BLaER1 (cell line): Measurements from ENCODE around the gene GABARAPL1.
"Not testable (repeated sequence)": the region's sequence is repeated elsewhere in the genome, so short reads cannot be mapped to it uniquely, and the experiment has no call there.

ENCODE experiments used
- H3K27ac ChIP-seq: shearing (Covaris generic); formaldehyde crosslinking; 2 replicates; pipeline ENCODE4 v1.8.1; 2022
- H3K27me3 ChIP-seq: shearing (Covaris generic); formaldehyde crosslinking; 2 replicates; pipeline ENCODE4 v1.8.1; 2022
- H3K36me3 ChIP-seq: shearing (Covaris generic); formaldehyde crosslinking; 2 replicates; pipeline ENCODE4 v1.8.1; 2022
- H3K4me1 ChIP-seq: shearing (Covaris generic); formaldehyde crosslinking; 2 replicates; pipeline ENCODE4 v1.8.1; 2022
- H3K4me2 ChIP-seq: shearing (Covaris generic); formaldehyde crosslinking; 2 replicates; pipeline ENCODE4 v1.8.1; 2022
- H3K4me3 ChIP-seq: shearing (Covaris generic); formaldehyde crosslinking; 2 replicates; pipeline ENCODE4 v1.8.1; 2022
- H3K9ac ChIP-seq: shearing (Covaris generic); formaldehyde crosslinking; 2 replicates; pipeline ENCODE4 v1.8.1; 2022
- H3K9me3 ChIP-seq: shearing (Covaris generic); formaldehyde crosslinking; 2 replicates; pipeline ENCODE4 v1.8.1; 2022
- H4K20me1 ChIP-seq: shearing (Covaris generic); formaldehyde crosslinking; 2 replicates; pipeline ENCODE4 v1.8.1; 2022
- Cebpa-rat ChIP-seq: shearing (Covaris generic); IDR thresholded peaks from 2 replicates; pipeline ENCODE4 v1.8.1; 2022

GABARAPL1 gene

GRCh38 chr12:10196210-10196609, 16.5 kb upstream of the GABARAPL1 start:
- TF ChIP-seq Cebpa-rat, result no peak
- Histone ChIP-seq H3K36me3 (no peaks in the 10 kb centered on the region), H3K4me3 (no peak overlapping the region), H3K4me2 (peak overlapping the region; percentile 70), H3K27me3 (no peaks in the 10 kb centered on the region), H3K9me3 (no peaks in the 10 kb centered on the region), H4K20me1 (no peaks in the 10 kb centered on the region), H3K27ac (no peak overlapping the region), H3K4me1 (peaks cover 43% of the 10 kb centered on the region), H3K9ac (no peak overlapping the region)

GRCh38 chr12:10197879-10198278, 14.8 kb upstream of the GABARAPL1 start:
- Histone ChIP-seq H3K4me2 (no peak overlapping the region), H3K4me3 (no peak overlapping the region), H3K27ac (no peak overlapping the region; the same call in 1 of the 2 replicates), H4K20me1 (no peaks in the 10 kb centered on the region), H3K36me3 (no peaks in the 10 kb centered on the region), H3K9ac (no peak overlapping the region), H3K4me1 (peaks cover 43% of the 10 kb centered on the region), H3K27me3 (no peaks in the 10 kb centered on the region), H3K9me3 (no peaks in the 10 kb centered on the region)
- no peak for TF ChIP-seq Cebpa-rat

GRCh38 chr12:10204495-10204894, 8.2 kb upstream of the GABARAPL1 start:
- H3K27me3 ChIP-seq, H3K4me2 ChIP-seq, H3K4me3 ChIP-seq, H3K9ac ChIP-seq, H3K27ac ChIP-seq, H3K36me3 ChIP-seq, H4K20me1 ChIP-seq, H3K4me1 ChIP-seq, H3K9me3 ChIP-seq: not testable (repeated sequence)

DNA sequence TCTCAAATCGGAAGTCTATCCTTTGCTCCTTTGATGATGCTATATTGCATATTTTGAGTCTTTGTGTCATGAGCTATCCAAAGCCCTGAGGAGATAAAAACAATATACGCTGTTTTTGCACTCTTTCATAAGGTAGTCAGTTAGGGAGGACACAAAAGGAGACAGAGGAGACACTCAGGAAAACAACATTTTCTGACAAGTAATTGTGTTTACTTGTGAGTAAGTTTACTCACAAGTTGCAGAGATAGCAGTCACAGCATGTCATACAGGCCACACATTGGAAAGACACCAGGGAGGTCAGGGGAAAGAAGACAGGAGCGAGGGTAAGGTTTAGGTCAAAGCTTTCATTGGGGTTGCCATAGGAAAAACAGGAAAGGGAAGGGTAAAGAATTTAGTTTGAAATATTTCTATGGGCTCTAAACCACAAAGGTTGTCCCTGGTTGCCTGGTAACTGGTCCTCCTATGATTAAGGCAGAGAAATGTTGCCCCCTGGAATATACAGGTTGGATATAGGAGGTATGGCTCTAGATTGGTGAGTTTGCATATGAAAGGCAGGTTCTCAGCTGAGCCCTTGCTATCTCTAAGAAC, 7.4 kb upstream of the GABARAPL1 start:
- no peak overlapping the region for H3K4me3 ChIP-seq
- no peak overlapping the region for H3K4me2 ChIP-seq
- no peak overlapping the region for H3K27ac ChIP-seq

DNA sequence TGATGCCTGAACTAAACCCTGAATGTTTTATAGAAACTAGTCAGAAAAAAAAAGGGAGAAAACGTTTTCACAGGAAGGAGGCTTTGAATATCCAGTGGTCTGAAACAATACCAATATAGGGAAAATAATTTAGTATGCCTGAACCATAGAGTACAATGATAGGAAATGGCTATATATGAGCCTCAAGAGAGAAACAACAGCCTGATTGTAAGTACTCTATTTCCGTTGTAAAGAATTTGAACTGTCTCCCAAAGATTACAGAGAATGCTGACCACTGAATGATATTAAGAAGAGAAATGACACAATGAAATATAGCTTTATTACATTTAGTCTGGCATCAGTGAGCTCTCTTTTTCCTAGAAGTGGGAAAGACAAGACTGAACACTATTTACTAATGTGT, 5.5 kb upstream of the GABARAPL1 start:
- no peak for TF ChIP-seq Cebpa-rat

More for the DNA sequence above, 7.4 kb upstream of the GABARAPL1 start:
- no peaks in the 10 kb centered on the region for H3K9me3 ChIP-seq
- no peaks in the 10 kb centered on the region for H3K36me3 ChIP-seq
- no peaks in the 10 kb centered on the region for H3K4me1 ChIP-seq
- TF ChIP-seq Cebpa-rat, result no peak
- no peaks in the 10 kb centered on the region for H3K27me3 ChIP-seq
- H3K9ac ChIP-seq, result no peak overlapping the region
- no peaks in the 10 kb centered on the region for H4K20me1 ChIP-seq

DNA sequence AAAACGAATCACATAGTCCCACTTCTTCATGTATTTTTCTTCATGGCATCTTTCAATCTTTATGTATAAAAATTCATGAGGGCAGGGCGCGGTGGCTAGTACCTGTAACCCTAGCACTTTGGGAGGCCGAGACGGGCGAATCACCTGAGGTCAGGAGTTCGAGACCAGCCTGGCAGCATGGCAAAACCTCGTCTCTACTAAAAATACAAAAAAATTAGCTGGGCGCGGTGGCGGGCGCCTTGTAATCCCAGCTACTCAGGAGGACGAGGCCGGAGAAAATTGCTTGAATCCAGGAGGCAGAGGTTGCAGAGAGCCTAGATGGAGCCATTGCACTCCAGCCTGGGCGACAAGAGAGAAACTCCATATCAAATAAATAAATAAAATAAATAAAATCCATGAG, 2.5 kb upstream of the GABARAPL1 start:
- H3K4me3 ChIP-seq, result no peak overlapping the region
- no peaks in the 10 kb centered on the region for H3K36me3 ChIP-seq
- H3K27ac ChIP-seq, result no peak overlapping the region
- TF ChIP-seq Cebpa-rat, result no peak
- H4K20me1 ChIP-seq, result 0 out of 2 replicates have a peak, but pooled peaks cover 16% of the 10 kb centered on the region
- no peak overlapping the region for H3K4me2 ChIP-seq
- H3K9ac ChIP-seq, result no peak overlapping the region
- no peaks in the 10 kb centered on the region; the same call in 1 of the 2 replicates for H3K27me3 ChIP-seq
- peaks cover 18% of the 10 kb centered on the region for H3K4me1 ChIP-seq
- H3K9me3 ChIP-seq, result no peaks in the 10 kb centered on the region

More for the DNA sequence above, 5.5 kb upstream of the GABARAPL1 start:
- H3K4me2 ChIP-seq, result no peak overlapping the region
- no peaks in the 10 kb centered on the region for H3K36me3 ChIP-seq
- H3K9ac ChIP-seq, result no peak overlapping the region
- H3K4me3 ChIP-seq, result no peak overlapping the region
- H3K27ac ChIP-seq, result no peak overlapping the region
- H4K20me1 ChIP-seq, result no peaks in the 10 kb centered on the region
- H3K27me3 ChIP-seq, result no peaks in the 10 kb centered on the region
- no peaks in the 10 kb centered on the region for H3K4me1 ChIP-seq
- H3K9me3 ChIP-seq, result no peaks in the 10 kb centered on the region

- Histone ChIP-seq H3K27ac (no peak overlapping the region), H3K4me2 (no peak overlapping the region), H3K27me3 (no peaks in the 10 kb centered on the region; the same call in 1 of the 2 replicates), H3K4me3 (no peak overlapping the region), H3K9ac (no peak overlapping the region), H3K4me1 (peaks cover 20% of the 10 kb centered on the region), H4K20me1 (0 out of 2 replicates have a peak, but pooled peaks cover 19% of the 10 kb centered on the region), H3K36me3 (no peaks in the 10 kb centered on the region), H3K9me3 (no peaks in the 10 kb centered on the region)
- no peak for TF ChIP-seq Cebpa-rat
Observed at GRCh38 chr12:10211101-10211939, 1.4 kb upstream of the GABARAPL1 start.

GRCh38 chr12:10211940-10212738, 538 bp upstream of the GABARAPL1 start:
- H3K4me3 ChIP-seq, result peak overlapping the region; percentile 81
- no peaks in the 10 kb centered on the region for H3K9me3 ChIP-seq
- H3K27me3 ChIP-seq, result no peaks in the 10 kb centered on the region; the same call in 1 of the 2 replicates
- no peaks in the 10 kb centered on the region for H3K36me3 ChIP-seq
- H3K27ac ChIP-seq, result peak overlapping the region; percentile 38; the same call in 1 of the 2 replicates
- H3K4me2 ChIP-seq, result peak overlapping the region; percentile 92
- peak overlapping the region; percentile 78 for H3K9ac ChIP-seq
- H3K4me1 ChIP-seq, result peaks cover 20% of the 10 kb centered on the region
- no peak for TF ChIP-seq Cebpa-rat
- 0 out of 2 replicates have a peak, but pooled peaks cover 19% of the 10 kb centered on the region for H4K20me1 ChIP-seq

DNA sequence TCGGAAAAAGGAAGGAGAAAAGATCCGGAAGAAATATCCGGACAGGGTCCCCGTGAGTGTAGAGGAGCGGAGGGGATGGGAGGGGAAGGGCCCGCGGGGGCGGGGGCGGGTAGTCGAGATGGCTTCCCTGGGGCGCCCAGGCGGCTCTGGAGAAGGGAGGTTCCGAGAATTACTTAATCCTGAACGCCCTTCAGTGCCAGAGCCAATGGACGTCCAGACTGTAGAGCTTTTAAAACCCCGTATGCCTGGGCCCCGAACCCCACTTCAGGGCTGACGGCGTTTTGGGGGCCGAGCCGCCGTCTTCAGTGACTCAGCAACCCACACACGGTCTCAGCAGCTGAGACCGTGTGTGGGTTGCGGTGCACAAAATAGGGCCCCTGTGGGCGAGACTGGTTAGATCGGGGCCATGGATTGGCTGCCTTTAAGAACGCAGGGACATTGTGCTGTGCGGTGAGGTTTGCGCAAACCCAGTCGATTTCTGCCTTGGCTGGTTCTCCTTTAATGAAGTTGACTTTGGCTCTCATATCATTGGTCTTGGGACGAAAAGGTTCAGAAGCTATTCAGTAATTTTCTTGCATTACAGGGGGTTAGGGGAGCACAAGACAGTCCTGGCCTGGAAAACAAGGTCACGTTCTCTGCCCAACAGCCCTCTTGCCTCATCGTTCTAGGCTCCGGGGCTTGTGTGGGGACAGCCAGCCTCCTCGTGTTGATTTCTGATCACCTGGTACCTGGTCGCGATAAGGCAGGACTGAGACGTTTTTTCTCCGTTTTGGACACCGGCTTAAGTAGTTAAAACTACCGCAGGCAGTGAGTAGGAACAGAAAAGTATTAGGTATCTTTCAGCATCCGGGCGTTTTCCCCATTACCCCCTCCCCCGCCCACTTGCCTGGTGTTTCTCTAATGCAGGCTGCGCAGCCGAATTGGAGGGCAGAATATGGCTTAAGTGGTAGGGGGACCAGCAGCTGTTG, 775 bp downstream of the GABARAPL1 start:
- H3K9me3 ChIP-seq, result no peaks in the 10 kb centered on the region
- peaks cover 20% of the 10 kb centered on the region for H3K4me1 ChIP-seq
- peak overlapping the region; percentile 78 for H3K9ac ChIP-seq
- H4K20me1 ChIP-seq, result 0 out of 2 replicates have a peak, but pooled peaks cover 19% of the 10 kb centered on the region
- peaks cover 2% of the 10 kb centered on the region; the same call in 1 of the 2 replicates for H3K36me3 ChIP-seq
- H3K4me3 ChIP-seq, result peak overlapping the region; percentile 81
- no peak for TF ChIP-seq Cebpa-rat
- no peak overlapping the region for H3K27ac ChIP-seq
- peak overlapping the region; percentile 92 for H3K4me2 ChIP-seq
- no peaks in the 10 kb centered on the region; the same call in 1 of the 2 replicates for H3K27me3 ChIP-seq
